ENCODE measurements around the gene PCIF1. TPM values are rescaled to one million over a fixed set of nuclear protein-coding genes. Genes with fewer than 3 reads are reported as not detected.
A peak's percentile ranks its signal among the peaks of the same experiment; 100 is the strongest.

The PCIF1 gene
- total RNA-seq, 2 experiments from 2014 or later, result 100 TPM

- H3K4me1 Mint-ChIP-seq (ENCODE audit: low read depth), result peaks cover 28% of the 10 kb centered on the region
- intact Hi-C loops (cut with DNase I, micrococcal nuclease), result loop anchor here (2.0 to 10.0 kb wide), 7 partner anchors 41 to 1087 kb away; partner anchors contain the start of genes CTSA (in 2 of the 2), NEURL2 (in 2 of the 2), DNTTIP1 (in 1 of the 2) and NCOA5 (in 1 of the 2)
- H3K27ac Mint-ChIP-seq, result peak overlapping the region; percentile 100
- H3K27me3 Mint-ChIP-seq, result peaks cover 4% of the 10 kb centered on the region
- Histone ChIP-seq H3K9me3 (ENCODE audit: control insufficient read depth in 1 of 2, insufficient read depth in 1 of 2, low read length in 2 of 2) (no peaks in the 10 kb centered on the region), H3K36me3 (ENCODE audit: insufficient read depth, low read length) (peaks cover 35% of the 10 kb centered on the region), H3K27ac (ENCODE audit: low read depth in 1 of 2, low read length in 2 of 2) (peak overlapping the region; percentile 99 to 100), H3K27me3 (ENCODE audit: control insufficient read depth in 1 of 2, insufficient read depth in 2 of 2, low read length in 2 of 2) (no peaks in the 10 kb centered on the region), H3K4me1 (ENCODE audit: insufficient read depth, low read length) (peaks cover 36% of the 10 kb centered on the region), H3K4me3 (ENCODE audit: low read length) (peak overlapping the region; percentile 96)
- DNase-seq (peak in 1 of 14 experiments; percentile 42), ATAC-seq (ENCODE audit: poor library complexity) (peak; percentile 2)
- ChIA-PET CTCF (interaction anchor here (1.2 to 3.9 kb wide), 5 partner anchors 9 to 81 kb away, joined by 3 to 20 read pairs (median 6); partner anchors contain the start of gene PCIF1), POLR2A (interaction anchor here (0.7 to 7.4 kb wide), 20 partner anchors 11 to 435 kb away, joined by 3 to 195 read pairs (median 8); partner anchors contain the start of genes ACOT8, CTSA, DNTTIP1 and ELMO2)
- H3K4me3 Mint-ChIP-seq, result peak overlapping the region; percentile 94
- H3K36me3 Mint-ChIP-seq (ENCODE audit: low read depth), result peaks cover 52% of the 10 kb centered on the region
- no peak for TF ChIP-seq CTCF (IDR thresholded peaks at IDR 0.05)
- H3K9me3 Mint-ChIP-seq, result no peaks in the 10 kb centered on the region
These were observed 36.9 kb downstream of the PCIF1 start for GRCh38 chr20:45971425-45971674.

- H3K4me1 Mint-ChIP-seq (ENCODE audit: low read depth), result peaks cover 28% of the 10 kb centered on the region
- peak within 1 kb of the TSS; percentile 94 for H3K4me3 Mint-ChIP-seq
- peak; percentile 80 for ATAC-seq (ENCODE audit: poor library complexity)
- H3K9me3 Mint-ChIP-seq, result no peaks in the 10 kb centered on the region
- Histone ChIP-seq H3K9me3 (ENCODE audit: control insufficient read depth in 1 of 2, insufficient read depth in 1 of 2, low read length in 2 of 2) (no peaks in the 10 kb centered on the region), H3K4me1 (ENCODE audit: insufficient read depth, low read length) (peaks cover 36% of the 10 kb centered on the region), H3K36me3 (ENCODE audit: insufficient read depth, low read length) (peaks cover 31% of the 10 kb centered on the region), H3K27ac (ENCODE audit: low read depth in 1 of 2, low read length in 2 of 2) (peak within 1 kb of the TSS; percentile 99 to 100), H3K4me3 (ENCODE audit: low read length) (peak within 1 kb of the TSS; percentile 96), H3K27me3 (ENCODE audit: control insufficient read depth in 1 of 2, insufficient read depth in 2 of 2, low read length in 2 of 2) (no peaks in the 10 kb centered on the region)
- peak; percentile 86 to 97 (median 94) for DNase-seq
- peak within 1 kb of the TSS; percentile 100 for H3K27ac Mint-ChIP-seq
- no peak for TF ChIP-seq CTCF (IDR thresholded peaks at IDR 0.05)
- peaks cover 4% of the 10 kb centered on the region for H3K27me3 Mint-ChIP-seq
- POLR2A ChIA-PET, result interaction anchor here (0.7 to 7.4 kb wide), 19 partner anchors 11 to 435 kb away, joined by 3 to 195 read pairs (median 8); partner anchors contain the start of genes ACOT8, CTSA, DNTTIP1 and ELMO2
- peaks cover 50% of the 10 kb centered on the region for H3K36me3 Mint-ChIP-seq (ENCODE audit: low read depth)
- CTCF ChIA-PET, result interaction anchor here (0.7 to 3.9 kb wide), 4 partner anchors 15 to 82 kb away, joined by 3 to 20 read pairs (median 6); partner anchors contain the start of gene PCIF1
- intact Hi-C loops (cut with DNase I, micrococcal nuclease), result loop anchor here (1.0 to 10.0 kb wide), 10 partner anchors 37 to 1087 kb away; partner anchors contain the start of genes CTSA (in 2 of the 2), NCOA5 (in 2 of the 2), NEURL2 (in 2 of the 2) and DNTTIP1 (in 1 of the 2)
These were observed 37.4 kb downstream of the PCIF1 start, which contains the start of gene ZNF335 for GRCh38 chr20:45971675-45972499. TSS of gene ZNF335 (minus strand) at chr20:45972203. CDS start at chr20:45971410, 793 bp downstream.

- peak overlapping the region; percentile 99 to 100 for H3K27ac ChIP-seq (ENCODE audit: low read depth in 1 of 2, low read length in 2 of 2)
- POLR2A ChIA-PET, result interaction anchor here (0.8 to 7.4 kb wide), 18 partner anchors 10 to 434 kb away, joined by 3 to 195 read pairs (median 8); partner anchors contain the start of genes CTSA, DNTTIP1, ELMO2 and NEURL2
- peaks cover 23% of the 10 kb centered on the region for H3K36me3 ChIP-seq (ENCODE audit: insufficient read depth, low read length)
- intact Hi-C loops (cut with DNase I, micrococcal nuclease), result loop anchor here (1.0 to 10.0 kb wide), 8 partner anchors 37 to 1088 kb away; partner anchors contain the start of genes NCOA5 (in 2 of the 2), DNTTIP1 (in 1 of the 2), PCIF1 (in 1 of the 2) and WFDC3 (in 1 of the 2)
- CTCF ChIA-PET, result interaction anchor here (0.7 to 1.0 kb wide), 3 partner anchors 15 to 51 kb away, joined by 3 to 6 read pairs (median 3); no protein-coding TSS in a partner anchor
- no peaks in the 10 kb centered on the region for H3K27me3 ChIP-seq (ENCODE audit: control insufficient read depth in 1 of 2, insufficient read depth in 2 of 2, low read length in 2 of 2)
- DNase-seq (no peak), ATAC-seq (ENCODE audit: poor library complexity) (no peak)
- Mint-ChIP-seq H3K36me3 (ENCODE audit: low read depth) (peaks cover 42% of the 10 kb centered on the region), H3K4me1 (ENCODE audit: low read depth) (peaks cover 28% of the 10 kb centered on the region), H3K27ac (peak overlapping the region; percentile 100), H3K4me3 (peak overlapping the region; percentile 94), H3K27me3 (peaks cover 4% of the 10 kb centered on the region), H3K9me3 (no peaks in the 10 kb centered on the region)
- H3K4me3 ChIP-seq (ENCODE audit: low read length), result peak overlapping the region; percentile 96
- no peak for TF ChIP-seq CTCF (IDR thresholded peaks at IDR 0.05)
- peaks cover 36% of the 10 kb centered on the region for H3K4me1 ChIP-seq (ENCODE audit: insufficient read depth, low read length)
- H3K9me3 ChIP-seq (ENCODE audit: control insufficient read depth in 1 of 2, insufficient read depth in 1 of 2, low read length in 2 of 2), result no peaks in the 10 kb centered on the region
These were observed 38.2 kb downstream of the PCIF1 start for GRCh38 chr20:45972500-45973183.

Data from CD4-positive, alpha-beta T cell (primary cell).